Erythroblast (primary cell): Measurements from ENCODE around the gene ALG12.

Source experiments
- DNase-seq, 2 experiments: peaks; one replicate each; lab custom pipeline; 2025; lab: John Stamatoyannopoulos, UW
- GATA1 ChIP-seq: IDR thresholded peaks from 2 replicates; pipeline ENCODE4 v1.6.1; 2011; ENCODE audit warnings: low read depth, mild to moderate bottlenecking, control low read depth, low read length, moderate library complexity
- POLR2A ChIP-seq: IDR thresholded peaks from 2 replicates; pipeline ENCODE4 v1.6.1; 2011; ENCODE audit warnings: mild to moderate bottlenecking, low read length

ALG12 gene

GRCh38 chr22:49923445-49923844, 5.2 kb upstream of the ALG12 start:
- no peak for DNase-seq
- no peak for TF ChIP-seq GATA1
- TF ChIP-seq POLR2A, result no peak

GRCh38 chr22:49922926-49923325, 4.7 kb upstream of the ALG12 start:
- no peak for TF ChIP-seq GATA1
- TF ChIP-seq POLR2A, result no peak
- no peak for DNase-seq

DNA sequence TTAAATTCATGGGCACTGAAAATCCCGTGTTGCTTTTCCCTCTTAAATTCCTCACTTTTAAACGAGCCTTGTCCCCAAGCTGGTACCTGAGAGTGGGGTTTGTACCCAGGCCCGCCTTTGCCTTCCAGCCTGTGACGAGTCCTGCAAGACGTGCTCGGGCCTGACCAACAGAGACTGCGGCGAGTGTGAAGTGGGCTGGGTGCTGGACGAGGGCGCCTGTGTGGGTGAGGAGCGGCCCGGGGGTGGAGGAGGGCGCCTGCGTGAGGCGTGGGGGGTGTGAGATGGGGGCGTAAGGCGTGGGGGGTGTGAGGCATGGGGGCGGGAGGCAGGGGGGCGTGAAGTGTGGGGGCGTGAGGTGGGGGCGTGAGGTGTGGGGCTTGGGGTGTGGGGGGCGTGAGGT, 4.2 kb upstream of the ALG12 start:
- no peak for DNase-seq
- TF ChIP-seq GATA1, result no peak
- no peak for TF ChIP-seq POLR2A

- no peak for DNase-seq
- TF ChIP-seq GATA1, result no peak
- TF ChIP-seq POLR2A, result no peak
Observed at GRCh38 chr22:49921508-49922278, 3.5 kb upstream of the ALG12 start.

- no peak for DNase-seq
Observed at GRCh38 chr22:49920859-49921258, 2.6 kb upstream of the ALG12 start.

DNA sequence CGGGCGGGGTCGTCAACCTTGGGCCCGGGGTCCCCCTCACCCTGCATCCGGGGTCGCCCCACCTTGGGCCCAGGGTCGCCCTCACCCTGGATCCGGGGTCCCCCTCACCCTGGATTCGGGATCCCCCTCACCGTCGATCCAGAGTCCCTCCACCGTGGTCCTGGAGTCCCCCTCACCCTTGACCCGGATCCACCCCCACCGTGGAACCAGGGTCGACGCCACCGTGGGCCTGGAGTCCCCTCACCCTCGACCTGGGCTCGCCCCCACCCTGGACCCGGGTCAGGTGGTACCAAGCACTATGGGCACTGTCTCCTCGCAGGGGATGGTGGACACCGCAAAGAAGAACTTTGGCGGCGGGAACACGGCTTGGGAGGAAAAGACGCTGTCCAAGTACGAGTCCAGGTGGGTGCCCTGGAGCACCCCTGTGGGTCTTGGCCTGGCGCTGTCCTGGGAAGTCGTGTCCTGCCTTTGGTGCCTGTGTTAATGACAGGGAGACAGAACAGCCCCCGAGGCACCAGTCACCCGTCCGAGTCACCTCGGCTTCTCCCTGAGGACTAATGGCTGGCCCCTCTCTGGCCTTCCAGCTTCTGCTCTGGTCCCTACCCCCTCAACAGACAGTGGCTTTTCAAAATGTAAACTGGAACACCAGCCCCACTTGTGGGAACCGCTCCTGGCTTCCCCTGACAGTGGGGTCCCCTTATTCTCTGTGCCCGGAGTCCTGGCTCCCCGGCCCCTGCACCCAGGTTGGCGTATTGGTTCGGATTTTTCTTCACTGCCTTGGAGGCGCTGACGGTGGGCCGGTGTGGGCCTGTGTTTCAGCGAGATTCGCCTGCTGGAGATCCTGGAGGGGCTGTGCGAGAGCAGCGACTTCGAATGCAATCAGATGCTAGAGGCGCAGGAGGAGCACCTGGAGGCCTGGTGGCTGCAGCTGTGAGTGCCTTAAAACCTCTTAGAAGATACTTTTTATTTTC, 958 bp upstream of the ALG12 start:
- peak in 1 of 2 experiments; percentile 37 for DNase-seq
- TF ChIP-seq GATA1 (no peak), POLR2A (no peak)

More at GRCh38 chr22:49920859-49921258, 2.6 kb upstream of the ALG12 start:
- TF ChIP-seq GATA1 (no peak), POLR2A (no peak)

DNA sequence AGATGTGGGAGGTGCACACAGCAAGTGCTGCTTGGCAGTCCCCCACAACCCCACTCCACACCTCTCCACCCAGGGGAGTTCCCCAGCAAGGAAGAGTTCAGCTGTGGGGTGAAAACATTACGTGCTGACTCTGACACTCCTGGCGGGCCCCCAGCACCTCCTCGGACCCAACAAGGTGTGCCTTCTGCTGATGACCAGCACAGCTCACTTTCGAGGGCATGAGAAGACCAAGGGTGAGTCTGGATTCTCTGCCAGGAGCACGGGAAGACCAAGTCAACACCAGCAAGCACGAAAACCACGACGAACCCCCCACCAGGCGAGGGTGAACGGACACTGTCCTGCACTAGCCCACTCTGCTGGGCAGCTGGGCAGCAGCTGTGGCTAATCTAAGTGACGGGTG, 1.4 kb downstream of the ALG12 start:
- no peak for DNase-seq
- TF ChIP-seq GATA1 (no peak), POLR2A (no peak)

- DNase-seq, result no peak
- TF ChIP-seq POLR2A, result no peak
- no peak for TF ChIP-seq GATA1
Observed at GRCh38 chr22:49915610-49916009, 2.6 kb downstream of the ALG12 start.

DNA sequence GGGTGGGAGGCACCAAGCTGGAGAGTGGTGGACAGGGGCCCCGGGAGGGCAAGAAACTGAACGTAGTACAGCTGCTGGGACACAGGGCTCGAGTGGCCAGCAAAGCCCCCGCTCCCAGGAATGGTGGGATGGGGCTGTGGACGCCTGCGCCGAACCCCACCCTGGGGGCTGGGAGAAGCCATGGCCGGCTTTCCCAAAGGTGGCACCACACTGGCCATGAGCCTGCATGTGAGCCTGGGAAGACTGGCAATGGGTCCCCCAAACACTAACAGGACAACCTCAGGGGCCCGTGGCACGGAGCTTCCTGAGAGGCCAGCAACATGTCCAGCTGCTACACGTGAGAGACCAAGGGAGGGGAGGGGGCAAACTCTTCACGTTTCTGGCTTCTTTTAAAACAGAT, 4.0 kb downstream of the ALG12 start:
- TF ChIP-seq GATA1 (no peak), POLR2A (no peak)
- no peak for DNase-seq

- TF ChIP-seq POLR2A (no peak), GATA1 (no peak)
- DNase-seq, result no peak
Observed at GRCh38 chr22:49913446-49913845, 4.8 kb downstream of the ALG12 start.

GRCh38 chr22:49913026-49913425, 5.2 kb downstream of the ALG12 start:
- no peak for DNase-seq
- TF ChIP-seq GATA1, result no peak
- no peak for TF ChIP-seq POLR2A

GRCh38 chr22:49911881-49912625, 6.2 kb downstream of the ALG12 start:
- no peak for TF ChIP-seq GATA1
- no peak for TF ChIP-seq POLR2A

GRCh38 chr22:49910229-49911155, 7.7 kb downstream of the ALG12 start:
- no peak for DNase-seq
- no peak for TF ChIP-seq POLR2A
- TF ChIP-seq GATA1, result no peak

More at GRCh38 chr22:49911881-49912625, 6.2 kb downstream of the ALG12 start:
- DNase-seq, result no peak
